Kidney glomerular epithelial cell (primary cell): Measurements from ENCODE around the gene OTUD5.
A peak's percentile ranks its signal among the peaks of the same experiment; 100 is the strongest.
"Not testable (repeated sequence)": the region's sequence is repeated elsewhere in the genome, so short reads cannot be mapped to it uniquely, and the experiment has no call there.

Experiments used
- DNase-seq: peaks from one replicate; lab custom pipeline; 2025; lab: John Stamatoyannopoulos, UW

The OTUD5 gene, protein sequence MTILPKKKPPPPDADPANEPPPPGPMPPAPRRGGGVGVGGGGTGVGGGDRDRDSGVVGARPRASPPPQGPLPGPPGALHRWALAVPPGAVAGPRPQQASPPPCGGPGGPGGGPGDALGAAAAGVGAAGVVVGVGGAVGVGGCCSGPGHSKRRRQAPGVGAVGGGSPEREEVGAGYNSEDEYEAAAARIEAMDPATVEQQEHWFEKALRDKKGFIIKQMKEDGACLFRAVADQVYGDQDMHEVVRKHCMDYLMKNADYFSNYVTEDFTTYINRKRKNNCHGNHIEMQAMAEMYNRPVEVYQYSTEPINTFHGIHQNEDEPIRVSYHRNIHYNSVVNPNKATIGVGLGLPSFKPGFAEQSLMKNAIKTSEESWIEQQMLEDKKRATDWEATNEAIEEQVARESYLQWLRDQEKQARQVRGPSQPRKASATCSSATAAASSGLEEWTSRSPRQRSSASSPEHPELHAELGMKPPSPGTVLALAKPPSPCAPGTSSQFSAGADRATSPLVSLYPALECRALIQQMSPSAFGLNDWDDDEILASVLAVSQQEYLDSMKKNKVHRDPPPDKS

DNA sequence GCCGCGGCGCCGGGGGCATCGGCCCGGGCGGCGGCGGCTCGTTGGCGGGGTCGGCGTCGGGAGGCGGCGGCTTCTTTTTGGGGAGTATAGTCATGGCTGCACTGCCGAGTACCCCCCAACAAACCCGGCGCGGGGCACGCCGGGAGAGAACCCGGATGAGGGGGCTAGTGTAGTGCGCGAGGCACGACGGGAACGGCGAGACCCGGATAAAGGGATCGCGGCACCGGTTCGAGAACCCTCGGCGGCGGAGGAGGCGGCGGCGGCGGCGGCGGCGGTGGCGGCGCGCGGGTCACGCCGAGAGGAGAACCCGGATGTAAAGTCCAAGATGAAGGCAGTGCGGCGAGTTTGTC, at the start of gene OTUD5:
TSS of gene OTUD5 (minus strand) at position 131 of the 350 bp plus-strand sequence. CDS start at position 94, 37 bp downstream.
- DNase-seq, result peak; percentile 25

DNA sequence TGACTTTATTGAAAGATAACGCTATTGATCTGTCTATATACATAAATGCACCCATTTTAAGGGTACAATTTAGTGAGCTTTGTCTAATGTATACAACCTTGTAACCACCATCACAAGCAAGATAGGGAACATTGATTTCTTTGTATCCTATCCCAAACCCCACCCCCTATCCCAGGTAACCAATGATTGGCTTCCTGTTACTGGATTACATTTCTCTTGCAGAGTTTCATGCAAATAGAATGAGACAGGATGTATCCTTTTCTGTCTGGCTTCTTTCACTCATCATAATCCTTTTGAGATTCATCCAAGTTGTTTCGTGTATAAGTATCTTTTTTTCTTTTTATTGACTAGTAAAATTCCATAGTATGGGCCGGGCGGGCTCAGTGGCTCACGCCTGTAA, 46.3 kb upstream of the OTUD5 start:
- no peak for DNase-seq

DNA sequence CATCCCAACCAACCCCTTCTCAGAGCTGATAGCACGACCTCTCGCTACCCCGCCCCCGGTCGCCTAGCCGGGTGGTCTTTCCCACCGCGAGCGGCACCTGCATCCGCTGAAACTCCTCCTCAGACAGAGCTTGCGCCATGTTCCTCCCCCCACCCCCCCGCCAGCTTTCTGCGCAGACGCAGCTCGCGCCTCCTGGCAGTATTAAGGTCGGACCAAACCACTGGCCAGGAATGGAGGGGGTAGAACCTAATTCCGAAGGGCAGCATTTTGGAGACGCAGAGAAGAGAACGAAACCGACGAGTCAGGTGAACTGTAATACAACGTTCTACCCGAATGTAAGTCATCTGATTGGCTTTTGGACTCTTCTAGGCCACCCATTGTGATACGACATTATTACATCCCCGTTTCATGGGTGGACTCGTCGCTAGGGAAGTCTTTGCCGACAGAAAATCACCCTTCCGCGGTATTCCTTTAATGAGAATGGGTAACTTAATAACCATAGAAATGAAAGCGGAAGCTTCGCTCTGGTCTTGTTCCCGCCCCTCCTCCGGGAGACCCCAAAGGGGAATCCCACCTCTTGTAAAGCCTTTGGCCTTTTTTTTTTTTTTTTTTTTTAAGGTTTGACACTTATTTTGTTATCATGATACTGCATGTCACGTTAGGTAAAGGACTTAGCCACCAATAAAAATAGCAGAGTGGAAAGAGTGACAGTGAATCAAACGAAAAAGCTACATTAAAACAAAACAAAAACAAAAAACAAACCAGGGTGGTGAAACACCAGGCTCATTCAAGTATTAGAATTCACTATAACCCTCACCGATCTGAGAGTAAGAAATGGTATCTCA, 44.9 kb upstream of the OTUD5 start, which contains the start of gene GRIPAP1:
TSS of gene GRIPAP1 (minus strand) at position 174 of the 845 bp plus-strand sequence. CDS start at position 139, 35 bp downstream.
- DNase-seq, result peak; percentile 84

DNA sequence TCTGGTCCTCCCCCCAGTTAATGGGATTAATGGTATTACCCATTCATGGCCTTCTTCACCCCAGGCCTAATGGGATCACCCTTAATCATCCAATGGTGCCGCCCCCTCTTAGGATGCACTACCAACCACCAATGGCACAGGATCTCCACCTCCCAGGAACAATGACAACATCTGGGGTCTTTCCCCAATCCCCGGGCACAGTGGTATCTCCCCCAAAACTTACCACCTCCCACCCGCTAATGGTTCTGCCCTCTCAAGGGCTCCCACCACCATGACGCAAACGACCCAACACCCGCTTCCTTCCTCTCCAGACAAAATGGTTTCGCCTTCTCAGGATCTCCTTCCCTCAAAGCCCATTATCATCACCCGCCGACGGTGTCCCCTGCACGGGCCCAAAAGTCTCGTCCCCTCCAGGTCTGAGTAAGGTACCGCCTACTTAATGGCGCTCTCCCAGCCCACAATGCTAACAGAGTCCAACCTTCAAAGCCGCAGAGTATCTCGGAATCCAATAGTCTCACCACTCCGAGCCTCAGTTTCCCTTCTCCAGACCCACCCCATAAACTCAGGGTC, 44.2 kb upstream of the OTUD5 start:
- DNase-seq, result no peak

DNA sequence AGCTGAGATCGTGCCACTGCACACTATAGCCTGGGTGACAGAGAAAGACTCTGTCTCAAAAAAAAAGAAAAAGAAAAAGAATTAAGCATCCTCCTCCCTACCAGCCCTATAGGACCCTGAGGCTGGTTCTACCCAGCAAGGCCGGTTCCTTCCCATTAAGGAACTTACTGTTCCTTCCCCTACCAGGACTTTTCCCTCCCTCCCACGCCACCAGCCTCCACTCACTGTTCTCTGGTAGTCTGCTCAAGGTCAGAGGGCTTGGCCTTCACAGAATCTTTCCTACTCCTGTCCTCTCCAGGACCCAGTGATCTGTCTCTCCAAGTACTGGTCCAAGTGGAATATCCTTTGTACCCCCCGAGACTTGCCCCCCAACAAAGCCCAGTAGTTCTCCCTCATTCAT, 43.2 kb upstream of the OTUD5 start:
- no peak for DNase-seq

DNA sequence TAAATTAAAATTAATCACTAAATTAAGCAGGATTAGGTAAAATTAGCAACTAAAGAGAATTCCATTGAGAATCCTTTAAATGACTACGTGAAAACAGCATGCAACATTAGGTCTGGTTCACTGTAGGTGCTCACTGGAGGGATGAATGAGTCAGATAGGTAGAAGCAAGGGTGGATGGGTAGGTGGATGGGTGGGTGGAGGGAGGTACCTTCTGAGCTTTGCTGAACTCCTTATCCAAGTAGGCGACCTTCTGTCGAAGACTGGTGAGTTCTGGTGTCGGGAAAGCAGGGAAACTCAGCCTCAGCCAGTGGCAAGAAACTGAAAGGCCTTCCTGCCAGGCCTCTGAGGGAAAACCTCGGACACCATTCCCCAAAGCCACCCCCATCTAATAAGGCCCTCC, 41.6 kb upstream of the OTUD5 start:
- DNase-seq, result peak; percentile 0

DNA sequence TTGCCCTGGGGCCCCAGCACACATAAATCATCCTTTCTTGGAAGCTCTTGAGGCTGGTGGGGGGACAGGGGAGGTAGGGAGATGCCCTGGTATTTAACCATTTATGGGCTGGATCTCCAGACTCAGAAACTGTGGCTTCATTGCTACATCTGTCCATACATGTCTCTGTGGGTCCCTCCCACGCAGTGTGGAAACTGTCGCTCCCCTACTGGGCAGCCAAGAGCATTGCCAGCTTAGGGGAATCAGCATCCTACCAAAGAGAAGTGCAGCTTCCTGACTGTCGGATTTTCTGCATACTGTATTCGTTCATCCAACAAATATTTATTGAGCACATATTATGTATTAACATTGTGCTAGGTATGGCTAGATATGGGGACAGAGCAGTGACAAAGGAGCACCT, 41.0 kb upstream of the OTUD5 start:
- DNase-seq, result no peak

DNA sequence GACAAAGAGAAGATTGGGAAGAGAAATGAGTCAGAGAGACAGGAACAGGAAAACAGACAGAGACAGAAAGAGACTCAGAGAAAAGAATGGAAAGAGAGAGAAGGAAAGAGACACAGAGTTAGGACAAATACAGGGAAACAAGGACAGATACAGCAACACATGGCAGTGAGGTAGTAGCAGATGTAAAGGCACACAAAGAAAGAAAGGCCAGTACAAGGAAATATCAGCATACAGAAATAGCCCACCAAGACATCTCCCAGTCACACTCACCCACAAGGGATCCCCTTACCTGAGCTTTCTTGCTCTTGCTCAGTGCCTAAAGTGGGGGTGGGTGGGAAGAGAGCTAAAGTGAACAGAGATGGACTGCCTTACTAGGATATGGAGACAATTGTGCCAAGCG, 40.5 kb upstream of the OTUD5 start:
- DNase-seq, result no peak

DNA sequence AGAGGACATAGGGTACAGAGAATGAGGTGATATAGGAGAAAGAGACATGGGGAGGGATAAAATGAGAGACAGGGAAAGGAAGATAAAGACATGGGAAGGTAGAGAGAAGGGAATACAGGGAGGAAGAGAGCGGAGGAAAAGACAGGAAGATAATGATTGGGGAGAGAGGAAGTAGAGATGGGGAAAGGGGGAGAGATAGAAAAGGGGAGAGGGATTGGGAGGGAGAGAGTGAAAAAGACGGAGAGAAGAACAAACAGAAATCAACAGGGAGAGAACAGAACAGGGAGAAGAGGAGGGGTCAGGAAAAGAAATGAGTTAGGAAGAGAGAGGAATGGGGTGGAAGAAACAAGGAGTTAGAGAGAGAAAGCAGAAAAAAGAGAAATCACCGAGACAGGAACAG, 40.0 kb upstream of the OTUD5 start:
- DNase-seq, result no peak

DNA sequence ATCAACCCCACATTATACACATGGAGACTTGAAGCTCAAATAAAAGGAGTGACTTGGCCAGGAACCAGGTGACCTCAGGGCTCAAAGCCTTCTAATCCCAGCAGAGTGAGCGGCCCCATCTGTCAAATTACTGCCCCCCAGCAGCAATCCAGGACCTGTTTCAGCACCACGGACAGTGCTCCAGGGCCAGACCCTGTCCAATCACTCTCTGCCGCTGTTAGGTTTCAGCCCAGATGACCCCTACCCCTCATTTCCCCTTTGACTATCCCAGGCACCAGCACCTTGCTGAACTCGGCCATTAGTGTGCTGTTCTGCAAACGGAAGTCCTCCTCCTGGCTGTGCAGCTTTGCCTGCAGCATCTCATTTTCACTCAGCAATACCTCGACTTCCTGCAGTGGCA, 39.6 kb upstream of the OTUD5 start:
- no peak for DNase-seq

DNA sequence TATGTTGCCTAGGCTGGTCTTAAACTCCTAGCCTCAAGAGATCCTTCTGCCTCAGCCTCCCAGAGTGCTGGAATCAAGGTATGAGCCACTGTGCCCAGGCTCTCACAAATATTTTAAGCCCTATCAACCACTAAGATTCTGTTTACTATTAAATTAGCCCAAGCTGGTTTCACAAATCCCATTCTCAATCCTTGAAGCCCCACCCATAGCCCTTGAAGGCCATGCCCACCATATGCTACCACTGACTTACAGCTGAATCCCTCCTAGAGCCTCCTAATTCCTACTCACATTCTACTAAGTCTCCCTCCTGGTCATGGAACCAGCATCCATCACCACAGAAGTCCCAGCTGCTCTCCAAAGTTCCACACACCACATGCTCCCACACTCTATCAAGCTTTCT, 34.9 kb upstream of the OTUD5 start:
- DNase-seq, result no peak

DNA sequence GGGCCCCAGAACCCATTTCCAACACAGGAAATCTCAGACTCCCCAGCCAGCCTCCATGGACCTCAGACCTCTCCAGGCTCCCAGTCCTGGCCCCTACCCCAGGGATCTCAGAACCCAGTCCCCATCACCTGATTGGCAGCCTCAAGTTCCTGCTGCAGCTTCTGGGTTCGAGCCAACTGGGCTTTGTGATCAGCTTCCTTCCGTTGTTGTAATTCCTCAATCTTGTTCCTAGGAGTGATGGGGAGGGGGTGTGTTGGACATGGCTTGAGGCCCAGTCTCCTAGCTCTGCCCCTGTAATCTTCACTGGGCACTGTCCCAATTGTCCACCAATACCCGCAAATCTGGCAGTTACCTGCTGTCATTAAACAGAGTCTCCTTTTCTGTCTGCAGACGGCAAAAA, 32.1 kb upstream of the OTUD5 start:
- no peak for DNase-seq

DNA sequence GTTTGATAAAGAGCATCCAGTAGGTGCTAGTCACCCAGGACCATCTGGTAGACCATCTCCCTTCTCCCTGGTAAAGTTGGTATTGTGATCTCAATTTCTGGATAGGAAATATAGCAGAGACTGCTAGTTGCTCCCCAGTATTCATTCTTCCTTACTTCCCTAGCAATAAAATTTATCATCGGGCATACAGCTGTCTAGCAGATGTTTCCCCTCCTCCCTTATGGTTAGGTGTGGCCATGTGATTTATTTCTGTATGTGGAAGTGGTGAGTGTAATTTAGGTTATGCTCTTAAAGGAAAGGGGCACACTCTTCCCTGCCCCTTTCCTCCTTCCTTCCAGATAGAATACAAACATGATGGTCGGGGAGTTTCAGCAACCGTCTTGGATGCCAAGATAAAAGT, 26.5 kb upstream of the OTUD5 start:
- DNase-seq, result no peak

DNA sequence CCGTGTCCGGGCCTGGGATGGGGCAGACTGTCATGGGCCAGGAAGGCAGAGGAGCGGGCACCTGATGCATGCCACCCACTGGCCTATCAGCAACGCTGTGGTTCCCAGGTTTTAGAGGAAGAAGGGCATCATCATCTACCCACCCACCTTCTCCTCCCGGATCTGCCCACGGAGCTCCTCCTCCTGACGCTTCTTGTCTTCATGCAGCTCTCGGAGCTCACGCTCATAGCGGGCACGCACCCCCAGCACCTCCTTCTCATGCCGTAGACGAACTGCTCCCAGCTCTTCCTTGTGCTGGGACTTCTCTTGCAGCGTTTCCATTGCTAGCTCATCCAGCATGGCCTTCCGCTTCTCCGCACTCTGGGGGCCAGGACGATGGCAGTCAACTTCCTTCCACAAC, 25.7 kb upstream of the OTUD5 start:
- DNase-seq, result no peak

DNA sequence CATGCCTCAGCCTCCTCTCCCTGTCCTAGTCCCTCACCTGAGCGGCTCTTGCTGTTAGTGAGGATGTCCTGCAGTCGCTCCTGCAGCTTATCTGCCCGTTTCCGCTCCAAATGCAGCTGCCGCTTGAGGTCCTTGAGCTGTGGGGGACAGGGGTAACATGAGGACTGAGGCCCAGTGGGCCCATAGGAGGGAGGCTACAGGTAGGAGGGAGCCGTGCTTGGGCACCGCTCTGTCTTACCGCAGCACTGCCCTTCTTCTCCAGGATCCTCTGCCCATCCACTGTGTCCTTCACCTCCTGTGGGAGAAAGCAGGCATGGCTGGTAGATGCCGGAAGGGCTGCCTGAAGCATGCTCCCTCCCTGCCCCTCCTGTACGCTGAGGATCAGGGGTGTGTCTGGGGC, 23.8 kb upstream of the OTUD5 start:
- DNase-seq, result no peak

DNA sequence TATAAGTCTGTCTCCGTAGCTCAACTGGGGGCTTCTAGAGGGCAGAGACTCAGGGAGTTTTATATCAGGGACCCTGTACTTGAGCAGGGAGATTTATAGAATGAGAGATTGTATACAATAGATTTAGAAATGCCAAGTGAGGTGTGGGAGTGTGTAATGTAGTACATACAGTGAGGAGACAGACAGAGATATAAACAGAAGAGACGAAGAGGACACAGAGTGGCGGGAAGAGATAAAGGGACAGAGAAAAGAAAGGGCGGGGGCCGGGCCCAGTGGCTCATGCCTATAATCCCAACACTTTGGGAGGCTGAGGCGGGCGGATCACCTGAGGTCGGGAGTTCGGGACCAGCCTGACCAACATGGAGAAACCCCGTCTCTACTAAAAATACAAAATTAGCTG, 22.9 kb upstream of the OTUD5 start:
- not testable (repeated sequence) for DNase-seq

DNA sequence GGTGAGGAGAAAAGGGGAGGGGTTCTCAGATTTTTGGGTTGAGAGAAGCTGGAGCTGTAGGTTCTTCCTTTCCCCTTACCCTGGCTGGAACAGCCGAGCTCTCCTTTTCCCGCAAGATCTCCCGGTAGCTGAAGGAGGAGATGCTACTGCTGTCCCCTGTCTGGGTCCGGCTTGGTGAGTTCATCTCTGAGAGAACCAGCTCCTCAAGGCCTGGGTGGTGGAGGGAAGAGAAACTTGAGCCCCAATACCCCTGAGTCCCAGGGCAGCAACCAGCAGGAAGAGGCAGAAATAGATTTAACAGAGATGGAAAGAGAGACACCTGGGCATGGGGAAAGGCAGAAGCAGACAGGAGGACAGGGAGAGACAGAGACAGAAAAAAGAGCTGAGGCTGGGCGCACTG, 20.8 kb upstream of the OTUD5 start:
- no peak for DNase-seq

DNA sequence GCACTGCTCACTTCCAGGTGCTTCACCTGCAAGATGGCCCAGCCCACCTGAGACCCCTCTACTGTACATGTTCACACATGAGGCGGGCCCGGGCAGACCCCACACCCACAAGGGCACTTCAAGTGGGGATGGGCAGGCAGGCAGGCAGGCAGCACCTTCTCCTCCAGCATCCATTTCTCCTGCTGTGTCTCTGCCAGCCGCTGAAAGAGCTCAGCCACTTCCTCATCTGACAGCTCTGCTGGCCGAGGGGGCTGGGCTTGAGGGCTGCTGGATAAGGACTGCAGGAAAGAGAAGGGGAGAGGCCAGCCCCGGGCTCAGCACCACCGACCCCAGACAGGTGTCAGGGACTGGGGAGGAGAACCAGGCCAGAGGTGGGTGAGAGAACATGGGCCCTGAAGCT, 18.7 kb upstream of the OTUD5 start:
- DNase-seq, result no peak

DNA sequence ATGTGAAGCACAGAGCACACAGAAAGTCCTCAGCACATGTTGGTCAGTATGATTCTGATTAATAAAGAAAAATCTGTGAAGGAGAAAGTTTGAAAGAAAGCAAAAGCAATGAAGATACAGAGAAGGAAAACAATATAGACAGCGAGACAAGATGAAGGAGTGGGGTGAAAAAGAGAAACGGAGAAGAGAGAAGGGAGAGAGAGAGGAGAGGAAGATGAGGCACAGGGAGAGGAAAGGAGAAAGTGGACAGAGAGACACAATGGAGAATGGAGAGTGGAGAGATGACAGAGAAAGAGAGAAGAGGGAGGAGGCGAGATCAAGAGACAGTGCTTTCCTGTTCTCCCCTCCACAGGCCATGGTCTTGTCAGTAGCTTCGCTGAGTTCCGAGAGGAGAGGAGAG, 18.1 kb upstream of the OTUD5 start:
- DNase-seq, result no peak

DNA sequence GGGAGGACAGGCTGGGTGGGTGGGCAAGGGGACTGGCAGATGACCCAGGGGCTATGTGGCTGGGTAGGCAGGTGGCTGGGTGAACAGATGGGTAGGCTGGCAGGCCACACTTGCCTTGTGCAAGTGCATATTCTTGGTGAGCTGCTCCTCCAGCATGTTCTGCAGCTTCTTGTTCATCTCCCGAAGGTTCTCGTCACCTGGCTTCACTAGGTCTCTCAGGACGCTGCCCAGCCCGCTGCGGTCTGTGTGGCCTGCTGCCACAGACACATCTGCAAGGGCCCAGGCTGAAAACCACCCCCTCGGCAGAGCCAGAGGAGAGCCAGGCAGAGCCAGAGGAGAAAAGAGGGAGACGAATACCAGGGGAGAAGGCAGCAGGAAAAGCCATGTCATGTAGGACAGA, 17.6 kb upstream of the OTUD5 start:
- no peak for DNase-seq

DNA sequence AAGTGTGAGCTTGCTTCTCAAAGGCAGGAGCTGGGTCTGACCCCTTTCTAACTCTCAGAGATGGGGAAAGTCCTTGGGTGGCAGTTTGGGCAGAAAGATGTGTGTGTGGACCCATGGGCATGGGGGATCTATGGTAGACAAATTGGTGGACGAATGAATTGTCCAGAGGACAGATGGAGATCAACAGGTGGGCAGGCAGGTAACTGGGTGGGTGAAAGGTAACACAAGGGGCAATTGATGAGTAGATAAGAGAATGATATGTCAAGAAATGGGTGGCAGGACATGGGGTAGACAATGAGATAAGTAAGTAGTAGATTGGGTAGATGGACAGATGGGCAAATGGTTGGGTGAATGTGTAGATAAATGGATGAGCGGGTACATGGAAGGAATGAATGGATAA, 17.2 kb upstream of the OTUD5 start:
- DNase-seq, result no peak

DNA sequence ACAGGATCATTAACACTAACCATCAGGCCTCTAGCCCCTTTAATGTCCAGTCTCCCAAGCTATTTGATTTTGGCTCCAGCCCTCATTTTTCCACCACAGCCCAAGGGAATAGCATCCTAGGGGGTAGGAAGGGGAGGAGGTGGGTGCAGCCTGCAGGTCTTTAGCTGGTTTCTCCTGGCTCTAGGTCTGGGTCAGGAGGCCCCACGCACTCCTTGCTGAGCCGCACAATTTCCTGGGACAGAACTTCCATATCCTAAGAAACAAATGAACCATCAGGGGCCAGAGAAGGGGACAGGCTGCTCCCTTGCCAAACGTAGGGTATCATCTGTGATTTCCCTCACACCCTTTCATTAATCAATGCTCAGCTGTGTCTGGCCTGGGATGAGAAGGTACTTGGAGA, 16.6 kb upstream of the OTUD5 start:
- DNase-seq, result no peak
